HG03135 (cell line): ENCODE data around the gene MTG2.
A peak's percentile ranks its signal among the peaks of the same experiment; 100 is the strongest.

Experiments
- ATAC-seq: cut with Tn5 transposase; IDR thresholded peaks from one replicate; pipeline ENCODE4 v1.9.1; 2021; ENCODE audit warnings: mild to moderate bottlenecking, moderate library complexity; ENCODE audit not compliant: unreplicated experiment

Gene MTG2

GRCh38 chr20:62182469-62183425 lies at the start of gene MTG2:
Gene MTG2, plus strand, starts transcription at chr20:62183028. Its CDS starts 10,393 bp downstream, at chr20:62193421.
- ATAC-seq: peak; percentile 83

GRCh38 chr20:62133051-62133845 lies 49.6 kb upstream of the MTG2 start:
- no peak for ATAC-seq

DNA sequence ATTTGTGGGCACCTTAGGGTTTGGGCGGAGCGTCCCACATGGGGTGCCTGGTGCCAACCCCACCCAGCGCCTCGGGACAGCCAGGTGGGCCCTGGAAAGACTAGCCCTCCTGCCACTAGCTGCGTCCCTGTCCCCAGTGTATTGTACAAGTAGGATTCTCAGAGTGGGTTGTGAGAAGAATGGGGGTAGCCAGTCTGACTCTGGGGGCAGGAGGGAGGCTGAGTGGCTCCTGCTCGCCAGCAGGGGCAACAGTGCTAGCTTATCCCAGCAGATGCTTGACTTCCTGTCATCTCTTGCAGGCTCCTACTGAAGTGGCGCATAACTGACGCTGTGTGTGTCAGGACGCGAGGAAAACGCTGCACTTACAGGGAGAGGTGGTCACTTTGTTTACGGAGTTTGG lies 49.0 kb upstream of the MTG2 start:
- ATAC-seq: no peak

DNA sequence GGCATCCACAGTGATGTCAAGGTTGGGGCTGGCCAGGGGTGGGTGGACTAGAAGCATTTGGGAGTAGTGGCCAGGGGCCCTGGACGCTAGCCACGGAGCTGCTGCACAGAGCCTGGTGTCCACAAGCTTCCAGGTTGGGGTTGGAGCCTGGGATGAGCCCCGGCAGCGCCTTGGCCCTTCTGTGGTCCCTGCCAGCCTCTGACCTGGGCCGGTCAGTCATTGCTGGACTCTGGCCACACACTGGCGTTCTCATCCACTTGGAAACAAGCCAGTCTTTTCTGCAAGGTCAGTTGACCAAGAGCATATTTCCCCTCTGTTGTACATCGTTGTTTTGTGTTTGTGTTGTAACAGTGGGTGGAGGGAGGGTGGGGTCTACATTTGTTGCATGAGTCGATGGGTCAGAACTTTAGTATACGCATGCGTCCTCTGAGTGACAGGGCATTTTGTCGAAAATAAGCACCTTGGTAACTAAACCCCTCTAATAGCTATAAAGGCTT lies 48.0 kb upstream of the MTG2 start:
- no peak for ATAC-seq

DNA sequence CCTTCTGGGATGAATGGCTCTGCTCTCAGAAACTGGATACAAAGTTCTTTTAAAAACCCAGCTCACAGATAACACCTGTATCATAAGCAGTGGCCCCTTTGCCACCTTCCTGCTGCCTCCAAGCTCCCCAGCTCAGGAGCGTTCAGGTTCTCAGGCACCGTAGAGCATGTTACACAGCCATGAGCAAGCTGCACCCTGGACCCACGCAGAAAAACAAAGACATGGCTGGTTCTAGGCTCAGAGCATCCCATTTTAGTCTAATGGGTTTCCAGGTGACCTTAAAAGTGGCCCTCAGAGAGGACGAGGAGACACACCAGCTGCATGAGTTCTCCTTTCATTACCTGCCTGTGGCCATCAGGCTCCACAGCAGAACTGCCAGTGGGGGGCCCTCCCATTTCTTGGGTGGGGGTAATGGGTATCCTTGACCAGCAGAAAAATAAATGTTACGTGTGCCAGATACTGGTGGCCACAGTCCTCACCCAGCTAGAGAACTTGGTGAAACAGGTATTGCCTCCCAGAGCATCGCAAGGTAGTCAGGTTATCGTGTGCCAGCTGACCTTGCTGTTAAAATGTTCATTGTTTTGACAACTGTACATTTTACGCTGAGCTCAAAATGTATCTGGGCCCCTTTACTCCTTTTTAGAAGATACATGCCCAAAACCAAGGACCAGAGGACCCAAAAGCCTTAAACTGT lies 47.1 kb upstream of the MTG2 start:
- ATAC-seq: no peak

GRCh38 chr20:62136283-62137091 lies 46.3 kb upstream of the MTG2 start:
- no peak for ATAC-seq

GRCh38 chr20:62137092-62137384 lies 45.8 kb upstream of the MTG2 start:
- no peak for ATAC-seq

- no peak for ATAC-seq
These were observed 45.2 kb upstream of the MTG2 start for GRCh38 chr20:62137478-62138203.

- ATAC-seq: no peak
These were observed 44.7 kb upstream of the MTG2 start for GRCh38 chr20:62138204-62138543.

GRCh38 chr20:62138912-62139311 lies 43.9 kb upstream of the MTG2 start:
- ATAC-seq: no peak

GRCh38 chr20:62139636-62140035 lies 43.2 kb upstream of the MTG2 start:
- ATAC-seq: no peak

GRCh38 chr20:62141043-62141396 lies 41.8 kb upstream of the MTG2 start:
- no peak for ATAC-seq

GRCh38 chr20:62141397-62142251 lies 41.2 kb upstream of the MTG2 start:
- ATAC-seq: no peak

GRCh38 chr20:62142252-62143080 lies 40.4 kb upstream of the MTG2 start:
- ATAC-seq: peak; percentile 24

GRCh38 chr20:62143081-62143956 lies 39.5 kb upstream of the MTG2 start, which contains the start of the genes PSMA7 and SS18L1:
Gene PSMA7, minus strand, starts transcription at chr20:62143394. Its CDS starts 91 bp downstream, at chr20:62143303.
Gene SS18L1, plus strand, starts transcription at chr20:62143769. Its CDS starts 52 bp downstream, at chr20:62143821.
- peak; percentile 65 for ATAC-seq

GRCh38 chr20:62143957-62144825 lies 38.6 kb upstream of the MTG2 start:
- ATAC-seq: peak; percentile 17
